Measurements from ENCODE around the gene CCL5.

- TF ChIP-seq POLR2AphosphoS5 (IDR thresholded peaks at IDR 0.05; ENCODE audit: insufficient read depth, low read depth, low read length) (no peak), EZH2 (IDR thresholded peaks at IDR 0.05; ENCODE audit: borderline replicate concordance, low read depth, low read length, severe bottlenecking) (no peak), FOS (IDR thresholded peaks at IDR 0.05; ENCODE audit: borderline replicate concordance, insufficient read depth, low read length) (no peak), JUN (IDR thresholded peaks at IDR 0.05; ENCODE audit: borderline replicate concordance, insufficient read depth, insufficient read length, low read depth) (no peak), POLR2A (IDR thresholded peaks at IDR 0.05; ENCODE audit: low read depth, low read length) (no peak)
- TF ChIP-seq, protein P1, sequence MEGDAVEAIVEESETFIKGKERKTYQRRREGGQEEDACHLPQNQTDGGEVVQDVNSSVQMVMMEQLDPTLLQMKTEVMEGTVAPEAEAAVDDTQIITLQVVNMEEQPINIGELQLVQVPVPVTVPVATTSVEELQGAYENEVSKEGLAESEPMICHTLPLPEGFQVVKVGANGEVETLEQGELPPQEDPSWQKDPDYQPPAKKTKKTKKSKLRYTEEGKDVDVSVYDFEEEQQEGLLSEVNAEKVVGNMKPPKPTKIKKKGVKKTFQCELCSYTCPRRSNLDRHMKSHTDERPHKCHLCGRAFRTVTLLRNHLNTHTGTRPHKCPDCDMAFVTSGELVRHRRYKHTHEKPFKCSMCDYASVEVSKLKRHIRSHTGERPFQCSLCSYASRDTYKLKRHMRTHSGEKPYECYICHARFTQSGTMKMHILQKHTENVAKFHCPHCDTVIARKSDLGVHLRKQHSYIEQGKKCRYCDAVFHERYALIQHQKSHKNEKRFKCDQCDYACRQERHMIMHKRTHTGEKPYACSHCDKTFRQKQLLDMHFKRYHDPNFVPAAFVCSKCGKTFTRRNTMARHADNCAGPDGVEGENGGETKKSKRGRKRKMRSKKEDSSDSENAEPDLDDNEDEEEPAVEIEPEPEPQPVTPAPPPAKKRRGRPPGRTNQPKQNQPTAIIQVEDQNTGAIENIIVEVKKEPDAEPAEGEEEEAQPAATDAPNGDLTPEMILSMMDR (IDR thresholded peaks at IDR 0.05; ENCODE audit: extremely low read depth in 1 of 2, insufficient read depth in 1 of 2, low read depth in 1 of 2, low read length in 2 of 2) = no peak
Observed at GRCh38 chr17:35846055-35846809, 33.9 kb downstream of the CCL5 start.

Measured in endothelial cell of umbilical vein (primary cell).